Measurements from ENCODE around the gene HMGCS2.

DNA sequence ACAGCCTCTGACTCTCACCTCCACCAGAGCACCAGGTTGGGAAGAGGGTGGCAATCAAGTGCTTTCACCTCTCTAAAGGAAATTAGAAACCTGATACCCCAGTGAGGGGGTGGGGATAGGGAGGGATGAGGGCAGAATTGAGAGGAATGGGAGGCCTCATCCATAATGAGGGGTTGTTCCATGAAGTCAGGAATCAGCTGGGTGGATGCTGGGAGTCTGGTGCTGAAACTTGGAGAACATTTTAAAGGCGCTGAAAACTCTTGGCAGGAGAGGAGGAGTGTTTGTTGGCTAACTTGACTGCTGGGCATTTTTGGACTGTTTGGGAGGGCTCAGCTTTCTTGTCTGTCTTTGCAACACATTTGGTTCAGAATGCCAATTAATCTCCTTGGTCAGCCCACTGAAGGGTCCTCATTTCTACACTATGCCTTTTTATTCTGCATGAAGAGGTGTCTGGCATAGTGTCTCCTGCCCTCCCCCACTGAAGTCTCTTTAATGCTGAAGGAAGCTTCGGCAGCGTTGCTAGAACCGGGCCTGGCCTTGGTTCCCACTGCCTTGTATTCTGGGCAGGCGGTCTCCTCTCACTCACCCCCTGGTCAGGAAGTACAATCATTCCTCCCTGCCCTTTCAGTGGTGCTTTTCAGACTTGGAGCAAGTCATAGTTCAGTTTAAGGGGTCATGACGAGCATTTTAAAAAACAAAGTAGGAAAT, 54.8 kb downstream of the HMGCS2 start:
- no peak for TF ChIP-seq MAZ (IDR thresholded peaks at IDR 0.05; ENCODE audit: borderline replicate concordance, low read depth, low read length)
- TF ChIP-seq, protein P1, sequence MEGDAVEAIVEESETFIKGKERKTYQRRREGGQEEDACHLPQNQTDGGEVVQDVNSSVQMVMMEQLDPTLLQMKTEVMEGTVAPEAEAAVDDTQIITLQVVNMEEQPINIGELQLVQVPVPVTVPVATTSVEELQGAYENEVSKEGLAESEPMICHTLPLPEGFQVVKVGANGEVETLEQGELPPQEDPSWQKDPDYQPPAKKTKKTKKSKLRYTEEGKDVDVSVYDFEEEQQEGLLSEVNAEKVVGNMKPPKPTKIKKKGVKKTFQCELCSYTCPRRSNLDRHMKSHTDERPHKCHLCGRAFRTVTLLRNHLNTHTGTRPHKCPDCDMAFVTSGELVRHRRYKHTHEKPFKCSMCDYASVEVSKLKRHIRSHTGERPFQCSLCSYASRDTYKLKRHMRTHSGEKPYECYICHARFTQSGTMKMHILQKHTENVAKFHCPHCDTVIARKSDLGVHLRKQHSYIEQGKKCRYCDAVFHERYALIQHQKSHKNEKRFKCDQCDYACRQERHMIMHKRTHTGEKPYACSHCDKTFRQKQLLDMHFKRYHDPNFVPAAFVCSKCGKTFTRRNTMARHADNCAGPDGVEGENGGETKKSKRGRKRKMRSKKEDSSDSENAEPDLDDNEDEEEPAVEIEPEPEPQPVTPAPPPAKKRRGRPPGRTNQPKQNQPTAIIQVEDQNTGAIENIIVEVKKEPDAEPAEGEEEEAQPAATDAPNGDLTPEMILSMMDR (IDR thresholded peaks at IDR 0.05), result no peak
- TF ChIP-seq KDM1A (IDR thresholded peaks at IDR 0.05; ENCODE audit: low read depth), result no peak
- TF ChIP-seq MYC (IDR thresholded peaks at IDR 0.05; ENCODE audit: borderline replicate concordance, low read length), result no peak

Data from A549 (cell line).